ENCODE measurements around the gene PSME3IP1. TPM values are rescaled to one million over a fixed set of nuclear protein-coding genes. Genes with fewer than 3 reads are reported as not detected.

Gene PSME3IP1
- total and polyA plus RNA-seq, 9 of the 15 experiments (the other 6 are each of a cell fraction or from before 2014, with no cell fraction given), result 63.8 to 187 (median 142) TPM

DNA sequence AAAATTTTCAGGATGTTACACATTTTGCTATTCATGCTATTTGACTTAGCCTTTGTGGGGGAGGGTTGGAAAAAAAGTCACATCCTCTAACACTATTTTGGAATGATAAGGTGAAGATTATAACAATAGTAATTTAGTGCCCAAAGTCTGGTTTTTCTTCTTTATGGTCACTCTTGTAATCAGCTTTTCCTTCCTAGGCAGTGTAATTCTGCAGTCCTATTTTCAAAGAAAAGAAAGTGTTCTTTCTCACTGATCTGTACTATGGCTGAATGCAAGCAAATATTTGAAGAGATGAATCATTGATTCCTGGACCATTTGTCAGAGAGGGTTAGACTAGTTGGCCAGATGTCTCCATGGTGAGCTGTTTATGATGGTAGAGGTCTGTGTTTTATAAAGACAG lies 8.7 kb upstream of the PSME3IP1 start (continued):
- no peak for TF ChIP-seq MGA (IDR thresholded peaks at IDR 0.05)
- TF ChIP-seq ASH1L (IDR thresholded peaks at IDR 0.05; ENCODE audit: borderline replicate concordance, low read depth, partially characterized antibody), result no peak
- TF ChIP-seq, protein P1, sequence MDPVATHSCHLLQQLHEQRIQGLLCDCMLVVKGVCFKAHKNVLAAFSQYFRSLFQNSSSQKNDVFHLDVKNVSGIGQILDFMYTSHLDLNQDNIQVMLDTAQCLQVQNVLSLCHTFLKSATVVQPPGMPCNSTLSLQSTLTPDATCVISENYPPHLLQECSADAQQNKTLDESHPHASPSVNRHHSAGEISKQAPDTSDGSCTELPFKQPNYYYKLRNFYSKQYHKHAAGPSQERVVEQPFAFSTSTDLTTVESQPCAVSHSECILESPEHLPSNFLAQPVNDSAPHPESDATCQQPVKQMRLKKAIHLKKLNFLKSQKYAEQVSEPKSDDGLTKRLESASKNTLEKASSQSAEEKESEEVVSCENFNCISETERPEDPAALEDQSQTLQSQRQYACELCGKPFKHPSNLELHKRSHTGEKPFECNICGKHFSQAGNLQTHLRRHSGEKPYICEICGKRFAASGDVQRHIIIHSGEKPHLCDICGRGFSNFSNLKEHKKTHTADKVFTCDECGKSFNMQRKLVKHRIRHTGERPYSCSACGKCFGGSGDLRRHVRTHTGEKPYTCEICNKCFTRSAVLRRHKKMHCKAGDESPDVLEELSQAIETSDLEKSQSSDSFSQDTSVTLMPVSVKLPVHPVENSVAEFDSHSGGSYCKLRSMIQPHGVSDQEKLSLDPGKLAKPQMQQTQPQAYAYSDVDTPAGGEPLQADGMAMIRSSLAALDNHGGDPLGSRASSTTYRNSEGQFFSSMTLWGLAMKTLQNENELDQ (CRISPR knock-in tag; IDR thresholded peaks at IDR 0.05; ENCODE audit: borderline replicate concordance), result no peak

All from K562 (cell line).